T-helper 9 cell (primary cell): ENCODE results near the gene SNRPB.

Experiments
- DNase-seq: peaks from one replicate; pipeline ENCODE4 v3.0.0-alpha.2; 2020

SNRPB gene

DNA sequence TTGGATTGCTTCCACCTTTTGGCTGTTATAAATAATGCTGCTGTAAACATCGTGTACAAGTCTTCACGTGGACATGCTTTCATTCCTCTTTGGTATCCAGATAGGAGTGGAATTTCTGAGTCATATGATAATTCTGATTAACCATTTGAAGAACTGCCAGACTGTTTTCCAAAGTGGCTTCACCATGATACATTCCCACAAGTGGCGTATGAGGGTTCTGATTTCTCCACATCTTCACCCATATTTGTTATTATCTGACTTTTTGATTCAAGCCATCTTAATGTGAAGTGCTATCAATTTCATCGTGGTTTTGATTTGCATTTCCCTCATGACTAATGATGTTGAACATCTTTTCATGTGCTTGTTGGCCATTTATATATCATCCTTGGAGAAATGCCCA lies 2.9 kb upstream of the SNRPB start:
- no peak for DNase-seq

DNA sequence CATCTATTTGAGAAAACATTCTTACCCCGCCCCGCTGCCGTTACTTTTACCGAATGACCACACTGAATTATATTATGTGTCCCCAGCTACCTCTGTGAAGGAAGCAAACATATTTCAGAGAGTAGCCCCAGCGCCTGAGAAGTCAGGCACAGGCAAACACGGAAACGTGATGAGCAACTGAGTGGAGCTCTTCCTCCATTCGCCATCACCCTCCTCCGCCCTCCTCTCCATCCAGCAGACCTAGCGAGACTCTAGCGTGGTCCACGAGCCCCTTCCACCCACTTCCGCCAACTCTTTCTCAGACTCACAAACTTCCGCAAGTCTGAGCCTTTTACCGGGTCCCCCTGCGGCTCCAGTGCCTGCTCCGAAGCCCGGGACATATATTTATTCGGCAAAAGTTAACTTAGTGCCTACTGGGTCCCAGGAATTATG lies 582 bp downstream of the SNRPB start:
- DNase-seq = peak; percentile 42

DNA sequence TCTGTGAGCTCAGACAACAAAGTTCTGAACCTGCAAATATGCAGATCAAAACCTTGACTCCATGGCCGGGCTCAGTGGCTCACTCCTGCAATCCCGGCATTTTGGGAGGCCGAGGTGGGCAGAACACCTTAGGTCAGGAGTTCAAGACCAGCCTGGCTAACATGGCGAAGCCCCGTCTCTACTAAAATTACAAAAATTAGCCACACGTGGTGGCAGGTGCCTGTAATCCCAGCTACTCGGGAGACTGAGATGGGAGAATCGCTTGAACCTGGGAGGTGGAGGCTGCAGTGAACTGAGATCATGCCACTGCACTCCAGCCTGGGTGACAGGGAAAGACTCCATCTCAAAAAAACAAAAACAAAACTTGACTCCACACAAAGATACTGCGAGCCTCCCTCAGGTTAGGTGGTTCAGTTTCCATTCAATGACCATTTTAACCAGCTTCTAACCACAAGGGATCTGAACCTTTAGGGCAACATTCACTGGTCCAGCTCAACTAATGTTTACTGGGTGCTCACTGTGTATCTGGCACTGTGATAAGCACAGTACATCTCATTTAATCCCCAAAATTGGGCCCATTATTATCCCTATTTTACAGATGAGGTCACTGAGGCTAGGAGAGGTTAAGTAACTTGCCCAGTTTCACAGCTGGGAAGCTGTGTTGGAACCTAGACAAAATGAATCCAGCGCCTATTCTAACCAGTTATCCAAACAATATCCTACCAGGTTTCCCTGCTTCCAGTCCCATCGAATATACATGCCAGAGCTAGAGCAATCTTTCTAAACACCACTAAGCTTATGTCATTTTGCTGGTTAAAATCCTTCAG lies 1.8 kb downstream of the SNRPB start:
- no peak for DNase-seq

DNA sequence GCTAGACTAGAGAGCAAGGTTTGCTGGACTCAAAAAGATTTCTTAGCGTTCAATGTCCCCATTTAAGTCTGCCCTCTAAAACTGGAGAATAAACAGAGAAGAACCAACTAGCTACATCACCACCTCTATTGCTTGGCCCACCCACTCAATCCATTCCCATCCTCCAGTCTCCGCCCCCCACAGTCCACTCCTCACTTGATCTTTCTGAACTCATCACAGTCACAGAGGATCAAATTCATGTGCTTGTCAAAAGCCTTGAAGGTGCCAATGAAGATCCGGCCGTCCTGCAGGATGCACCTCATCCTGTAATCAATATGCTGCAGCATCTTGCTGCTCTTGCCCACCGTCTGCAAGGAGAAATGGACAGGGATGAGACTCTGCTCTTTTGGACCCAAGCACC lies 3.2 kb downstream of the SNRPB start:
- DNase-seq = no peak

DNA sequence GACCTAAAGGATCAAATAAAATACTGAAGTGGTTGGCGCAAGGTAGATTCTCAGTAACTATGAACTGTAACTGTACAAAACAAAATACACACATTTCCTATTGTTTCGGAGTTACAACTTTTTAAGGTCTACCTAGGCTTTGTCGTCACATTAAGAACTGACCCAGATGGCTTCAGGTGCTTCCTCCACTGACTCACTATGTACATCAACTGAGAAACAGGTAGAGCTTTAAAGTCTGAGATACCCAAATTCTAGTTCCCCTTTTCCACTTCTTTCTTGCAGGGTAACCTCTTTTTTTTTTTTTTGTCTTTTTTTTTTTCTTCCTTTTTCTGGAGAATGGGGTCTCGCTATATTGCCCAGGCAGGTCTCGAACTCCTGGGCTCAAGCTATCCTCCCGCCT lies 5.5 kb downstream of the SNRPB start:
- DNase-seq = no peak

DNA sequence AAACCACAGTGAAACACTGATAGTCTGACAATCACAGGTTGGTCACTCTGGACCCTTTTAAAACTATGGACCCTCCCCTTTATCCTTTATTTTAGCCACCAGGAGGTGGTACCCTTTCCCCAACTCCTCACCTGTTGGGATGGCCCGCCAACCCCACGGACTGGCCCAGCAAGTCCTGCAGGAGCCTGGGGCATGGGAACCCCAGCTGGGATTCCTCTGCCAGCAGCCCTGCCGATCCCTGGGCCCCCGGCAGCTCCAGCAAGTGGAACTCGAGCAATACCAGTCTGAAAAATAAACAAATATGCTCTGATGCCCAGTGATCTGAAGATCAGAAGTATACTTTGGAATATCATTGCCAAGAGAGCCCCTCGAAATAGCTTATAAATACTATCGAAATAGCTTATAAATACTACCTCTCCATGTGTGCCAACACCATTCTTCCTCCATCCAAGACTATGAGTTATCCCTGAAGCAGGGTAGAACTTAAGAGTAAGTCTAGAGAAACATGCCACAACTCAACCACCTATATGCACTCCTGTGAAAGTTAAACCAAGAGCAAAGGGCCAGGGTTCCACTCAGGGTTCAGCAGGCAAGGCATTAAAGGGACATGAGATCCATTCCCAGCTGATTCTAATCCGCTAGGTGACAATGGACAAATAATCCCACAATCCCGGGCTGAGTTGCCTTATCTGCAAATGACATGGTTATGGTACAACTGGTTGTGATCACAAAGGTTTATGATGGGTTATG lies 6.8 kb downstream of the SNRPB start:
- no peak for DNase-seq

DNA sequence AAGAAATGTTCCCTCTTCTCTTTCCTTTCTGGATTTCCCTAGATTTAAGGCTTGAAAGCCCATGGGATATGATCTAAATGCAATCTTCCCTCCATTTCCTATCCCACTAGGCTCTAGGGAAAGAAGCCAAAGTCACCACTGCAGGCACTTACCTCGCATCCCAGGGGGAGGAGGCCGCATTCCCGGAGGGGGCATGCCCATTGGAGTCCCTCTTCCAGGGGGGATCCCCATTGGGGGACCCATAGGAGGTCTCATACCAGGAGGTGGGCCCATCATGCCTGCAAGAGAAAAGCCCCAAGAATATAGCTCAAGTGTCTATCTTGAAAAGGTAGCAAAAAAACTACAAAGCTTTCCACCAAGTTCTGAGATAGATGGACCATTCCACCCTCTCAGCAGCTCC lies 8.1 kb downstream of the SNRPB start:
- DNase-seq = no peak

DNA sequence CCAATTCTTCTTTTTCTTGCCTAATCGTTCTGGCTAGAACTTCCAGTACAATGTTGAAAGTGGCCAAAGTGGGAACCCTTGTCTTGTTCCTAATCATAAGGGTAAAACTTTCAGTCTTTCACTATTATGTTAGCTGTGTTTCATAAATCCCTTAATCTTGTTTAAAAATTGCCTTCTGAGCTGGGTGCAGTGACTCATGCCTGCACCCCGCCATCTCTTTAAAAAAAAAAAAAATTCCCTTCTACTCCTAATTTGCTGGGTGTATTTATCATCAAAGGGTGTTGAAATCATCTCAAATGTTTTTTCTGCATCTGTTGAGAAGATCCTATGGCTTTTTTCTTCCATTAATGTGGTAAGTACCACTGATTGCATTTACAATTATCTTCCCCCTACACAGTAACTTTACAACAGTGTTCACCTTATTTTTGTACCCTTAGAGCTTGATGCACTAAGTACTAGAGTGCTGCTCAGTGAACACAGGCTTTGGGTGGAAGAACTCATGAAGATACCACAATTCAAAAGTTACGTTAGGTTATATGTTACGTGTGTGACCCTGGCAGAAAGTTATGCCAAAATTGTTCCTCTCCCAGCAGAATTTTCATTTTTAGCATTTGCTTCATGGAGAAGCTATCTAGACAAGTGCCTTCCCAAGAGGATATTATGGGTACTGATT lies 9.7 kb downstream of the SNRPB start:
- DNase-seq = no peak

DNA sequence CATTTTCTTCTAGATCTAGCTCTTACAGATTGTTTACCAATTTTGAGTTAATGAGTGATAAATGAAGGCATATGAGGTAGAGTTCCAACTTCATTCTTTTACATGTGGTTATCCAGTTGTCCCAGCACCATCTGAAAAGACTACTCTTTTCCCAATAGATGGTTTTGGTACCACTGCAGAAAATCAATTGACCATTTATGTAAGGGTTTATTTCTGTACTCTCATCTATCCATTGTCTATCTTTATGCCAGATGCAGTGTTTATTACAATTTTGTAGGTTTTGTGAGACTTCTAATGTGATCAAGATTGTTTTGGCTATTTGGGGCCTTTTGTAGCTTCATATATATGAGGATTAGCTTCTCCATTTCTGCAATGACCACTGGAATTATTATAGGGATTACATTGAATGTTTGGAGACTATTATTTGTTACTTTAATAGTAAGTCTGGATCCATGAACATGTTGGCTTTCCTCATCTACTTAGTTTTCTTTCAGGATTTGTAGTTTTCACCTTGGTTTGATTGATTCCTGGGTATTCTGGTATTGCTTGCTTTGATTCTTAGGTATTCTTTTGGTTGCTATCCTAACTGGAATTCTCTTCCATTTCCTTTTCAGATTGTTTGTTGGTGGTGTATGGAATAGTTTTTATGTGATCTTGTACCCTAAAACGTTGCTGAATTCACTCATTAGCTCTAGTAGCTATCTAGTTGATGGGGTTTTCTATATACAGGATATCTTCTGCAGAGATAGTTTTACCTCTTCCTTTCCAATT lies 10.4 kb downstream of the SNRPB start:
- DNase-seq = no peak

DNA sequence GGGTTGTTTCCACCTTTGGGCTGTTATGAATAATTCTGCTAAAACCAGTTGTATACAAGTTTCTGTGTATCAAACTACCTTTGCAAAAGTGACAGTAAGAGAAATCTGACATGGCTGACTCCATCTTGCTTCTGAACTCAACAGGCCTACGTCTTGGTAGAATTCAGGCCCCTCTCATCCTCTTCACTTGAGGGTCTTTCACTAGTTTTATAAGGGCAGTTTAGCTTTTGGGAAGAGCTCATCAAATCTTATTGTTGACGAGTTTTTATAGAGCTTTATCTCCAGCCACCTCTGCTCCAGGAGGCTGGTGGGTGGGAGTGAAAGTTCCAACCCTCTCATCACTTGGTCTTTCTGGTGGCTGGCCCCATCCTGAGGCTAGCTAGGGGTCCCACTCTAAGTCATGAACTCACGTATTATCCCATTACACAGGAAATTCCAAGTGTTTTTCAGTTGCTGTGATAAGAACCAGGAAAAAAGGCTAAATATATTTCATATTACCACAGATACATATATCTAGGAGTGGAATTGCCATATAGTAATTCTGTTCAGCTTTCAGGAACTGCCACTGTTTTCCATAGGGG lies 11.6 kb downstream of the SNRPB start:
- DNase-seq = no peak

DNA sequence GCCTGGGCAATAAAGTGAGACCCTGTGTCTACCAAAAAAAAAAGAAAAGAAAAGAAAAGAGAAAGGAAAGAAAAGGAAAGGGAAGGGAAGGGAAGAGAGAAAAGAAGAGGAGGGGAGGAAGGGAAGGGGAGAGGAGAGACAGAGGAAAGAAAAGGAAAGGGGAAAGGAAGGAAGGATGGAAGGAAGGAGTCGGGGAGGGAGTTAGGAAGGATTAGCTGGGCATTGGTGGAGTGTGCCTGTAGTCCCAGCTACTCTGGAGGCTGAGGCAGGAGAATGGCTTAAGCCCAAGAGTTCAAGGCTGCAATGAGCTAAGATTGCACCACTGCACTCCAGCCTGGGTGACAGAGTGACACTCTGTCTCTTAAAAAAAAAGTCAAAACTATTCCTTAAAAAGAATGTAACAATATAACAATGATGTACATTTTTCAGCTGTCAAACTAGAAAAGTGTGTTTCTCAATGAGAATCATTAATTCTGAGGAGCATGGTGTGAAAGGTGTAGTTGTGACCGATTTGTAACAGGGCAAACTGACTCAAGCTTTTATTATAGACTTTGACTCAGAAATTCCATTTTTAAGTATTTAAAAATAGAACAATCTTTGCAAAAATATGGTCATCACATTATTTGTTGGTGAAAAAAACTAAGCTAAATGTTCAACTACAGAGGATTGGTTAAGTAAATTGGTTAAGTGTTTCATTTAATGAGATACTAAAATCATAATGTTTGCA lies 14.7 kb downstream of the SNRPB start:
- no peak for DNase-seq

DNA sequence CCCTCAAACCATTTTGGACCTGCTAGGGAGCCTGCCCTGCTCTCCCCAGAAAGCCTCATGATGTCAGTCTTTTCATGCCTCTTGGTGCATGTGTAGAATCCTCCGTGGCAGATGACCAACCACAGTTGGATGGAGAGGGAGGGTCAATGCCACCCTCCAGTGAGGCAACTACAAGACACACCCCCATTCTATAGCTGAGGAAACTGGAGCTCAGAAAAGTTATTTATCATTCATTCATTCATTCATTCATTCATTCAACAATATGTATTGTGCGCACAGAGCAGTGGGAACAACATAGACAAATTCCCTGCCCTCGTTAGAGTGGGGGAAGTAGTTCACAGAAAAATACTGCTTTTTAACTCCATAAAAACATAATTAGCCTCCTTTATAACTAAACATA lies 16.8 kb downstream of the SNRPB start:
- no peak for DNase-seq

DNA sequence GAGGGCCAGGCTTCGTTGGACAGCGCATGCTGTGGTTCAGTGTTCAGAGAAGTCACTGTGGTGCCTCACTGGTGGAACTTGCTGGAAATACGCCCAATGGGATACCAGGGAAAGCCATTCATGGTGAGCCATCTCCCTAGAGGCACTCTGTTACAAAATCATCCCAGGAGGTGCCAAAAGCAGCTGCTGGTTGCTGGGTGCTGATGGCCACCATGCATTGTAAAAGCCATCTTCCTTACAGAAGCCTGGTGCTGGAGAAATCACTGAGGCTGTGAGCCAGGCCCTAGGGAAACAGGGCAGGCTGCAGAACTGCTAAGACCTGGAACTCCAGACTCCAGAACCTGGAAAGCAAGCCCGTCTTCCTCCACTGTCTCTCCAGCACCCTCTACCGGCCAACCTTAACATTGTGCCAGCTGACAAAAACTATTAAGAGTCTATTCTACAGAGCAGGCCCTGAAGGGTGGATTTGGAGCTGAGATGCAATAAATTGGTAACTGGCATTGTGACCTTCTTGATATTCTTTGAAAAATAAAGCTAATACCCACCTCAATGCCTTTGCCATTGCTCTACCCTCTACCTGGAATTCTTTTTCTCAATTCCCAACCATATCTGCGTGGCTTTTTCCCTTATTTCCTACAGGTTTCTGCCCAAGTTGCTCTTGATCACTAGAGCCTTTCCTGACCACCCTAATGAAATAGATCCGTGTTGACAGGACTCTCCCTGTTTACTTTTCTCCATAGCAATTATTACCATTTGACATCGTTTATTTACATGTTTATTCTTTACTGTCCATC lies 18.5 kb downstream of the SNRPB start:
- peak; percentile 61 for DNase-seq

DNA sequence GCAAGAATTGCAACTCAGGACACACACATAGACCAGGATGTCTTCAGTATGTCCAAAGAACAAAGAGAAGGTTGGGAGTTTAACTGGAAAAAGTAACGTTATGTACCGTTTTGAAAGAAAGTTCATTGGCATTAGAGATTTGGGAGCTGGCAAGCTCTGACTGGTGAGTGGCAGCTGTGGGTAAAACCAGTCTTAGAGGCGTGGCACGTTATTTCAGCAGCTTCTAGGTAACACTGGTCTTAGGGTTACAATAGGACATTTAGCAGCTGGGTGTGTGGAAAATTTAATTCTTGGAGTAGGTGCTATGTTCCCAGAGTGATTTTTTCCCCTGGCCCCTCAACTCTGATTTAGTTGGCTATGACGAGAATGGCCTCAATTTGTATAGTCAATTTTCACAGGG lies 19.2 kb downstream of the SNRPB start:
- no peak for DNase-seq

DNA sequence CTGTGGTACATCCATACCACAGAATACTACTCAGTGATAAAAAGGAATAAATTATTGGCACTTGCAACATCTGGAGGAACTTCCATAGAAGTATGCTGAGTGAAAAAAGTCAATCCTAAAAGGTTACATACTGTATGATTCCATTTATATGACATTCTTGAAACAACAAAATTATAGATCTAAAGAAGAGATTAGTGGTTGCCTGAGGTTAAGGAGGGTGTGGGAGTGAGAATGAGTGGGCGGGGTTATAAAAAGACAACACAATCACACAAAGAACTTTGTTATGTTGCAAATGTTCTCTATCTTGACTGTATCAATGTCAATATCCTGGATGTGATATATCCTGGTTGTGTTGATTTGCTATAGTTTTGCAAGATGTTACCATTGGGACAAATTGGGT lies 21.2 kb downstream of the SNRPB start:
- no peak for DNase-seq

DNA sequence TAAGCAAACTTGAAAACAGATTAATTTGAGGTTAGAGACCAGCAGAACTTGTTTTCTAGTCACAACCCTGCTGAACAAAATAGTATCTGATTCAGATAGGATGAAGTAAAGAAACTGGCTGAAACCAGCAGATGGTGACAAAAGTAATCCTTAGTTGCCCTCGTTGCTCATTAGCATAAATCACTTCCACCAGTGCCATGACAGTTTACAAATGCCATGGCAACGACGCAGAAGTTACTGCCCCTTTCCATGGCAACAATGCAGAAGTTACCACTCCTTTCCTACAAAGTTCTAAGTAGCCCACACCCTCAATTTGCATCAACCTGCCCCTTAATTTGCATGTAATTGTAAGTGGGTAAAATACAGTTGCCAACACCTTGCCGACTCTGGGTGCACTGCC lies 23.7 kb downstream of the SNRPB start:
- no peak for DNase-seq

DNA sequence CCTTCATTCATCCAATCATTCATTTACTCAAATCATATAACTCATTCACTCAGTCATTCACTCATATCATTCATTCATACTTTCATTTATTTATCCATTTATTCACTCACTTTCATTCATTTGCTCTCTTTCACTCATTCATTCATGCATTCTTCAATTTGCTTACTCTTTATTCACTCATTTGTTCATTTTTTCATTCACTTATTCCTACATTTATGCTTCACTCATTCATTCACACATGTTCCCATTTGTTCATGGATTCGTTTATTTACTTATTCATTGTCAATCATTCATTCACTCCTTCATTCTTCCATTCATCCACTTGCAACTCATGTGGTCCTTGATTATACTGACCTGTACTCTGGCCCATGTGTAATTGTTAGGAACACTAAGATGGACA lies 39.4 kb downstream of the SNRPB start:
- no peak for DNase-seq

DNA sequence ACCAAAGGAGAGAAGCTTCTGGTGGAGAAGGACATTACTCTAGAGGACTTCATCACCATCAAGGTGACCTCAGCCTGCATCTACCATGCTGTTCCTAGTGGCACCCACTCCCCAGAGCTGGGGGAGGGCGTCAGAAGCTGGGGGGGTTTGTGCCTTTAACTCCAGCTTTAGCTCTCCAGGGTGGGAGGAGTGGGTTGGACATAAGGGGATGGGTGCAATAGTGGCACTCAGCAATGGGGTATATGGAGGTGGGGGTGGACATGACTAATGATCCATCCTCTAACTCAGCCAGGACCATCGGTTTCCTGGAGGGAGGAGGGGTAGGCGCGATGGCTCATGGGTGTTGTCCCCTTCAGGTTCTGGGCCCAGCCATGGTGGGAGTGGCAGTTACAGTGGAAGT lies 40.1 kb downstream of the SNRPB start:
- no peak for DNase-seq

DNA sequence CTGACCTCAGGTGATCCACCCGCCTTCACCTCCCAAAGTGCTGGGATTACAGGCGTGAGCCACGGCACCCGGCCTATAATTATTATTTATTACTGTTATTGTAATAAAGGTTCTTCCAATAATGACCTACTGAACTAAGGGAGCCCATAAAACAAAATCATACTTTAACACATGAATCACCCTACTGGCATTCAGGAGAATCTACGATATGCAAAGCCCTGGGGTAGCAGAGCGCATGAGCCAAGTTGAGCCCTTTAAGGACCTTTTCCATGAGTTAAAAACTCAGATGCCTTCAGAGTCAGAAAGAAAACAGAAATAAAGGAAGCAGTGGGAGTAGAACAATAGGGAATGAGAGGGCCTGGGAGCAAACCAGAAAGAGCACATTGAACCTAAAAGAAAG lies 41.5 kb downstream of the SNRPB start:
- no peak for DNase-seq

DNA sequence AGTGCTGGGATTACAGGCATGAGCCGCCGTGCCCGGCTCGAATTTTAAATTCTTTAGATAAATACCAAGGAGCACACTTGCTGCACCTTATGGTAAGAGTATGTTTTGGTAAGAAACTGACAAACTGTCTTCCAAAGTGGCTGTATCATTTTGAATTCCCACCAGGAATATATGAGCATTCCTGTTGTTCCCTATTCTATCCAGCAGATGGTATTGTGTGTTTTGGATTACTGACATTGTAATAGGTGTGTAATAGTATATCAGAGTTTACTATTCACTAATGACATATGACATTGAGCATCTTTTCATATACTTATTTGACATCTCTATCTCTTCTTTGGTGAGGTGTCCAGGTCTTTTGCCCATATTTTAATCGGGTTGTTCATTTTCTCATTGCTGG lies 49.3 kb downstream of the SNRPB start:
- DNase-seq = no peak

DNA sequence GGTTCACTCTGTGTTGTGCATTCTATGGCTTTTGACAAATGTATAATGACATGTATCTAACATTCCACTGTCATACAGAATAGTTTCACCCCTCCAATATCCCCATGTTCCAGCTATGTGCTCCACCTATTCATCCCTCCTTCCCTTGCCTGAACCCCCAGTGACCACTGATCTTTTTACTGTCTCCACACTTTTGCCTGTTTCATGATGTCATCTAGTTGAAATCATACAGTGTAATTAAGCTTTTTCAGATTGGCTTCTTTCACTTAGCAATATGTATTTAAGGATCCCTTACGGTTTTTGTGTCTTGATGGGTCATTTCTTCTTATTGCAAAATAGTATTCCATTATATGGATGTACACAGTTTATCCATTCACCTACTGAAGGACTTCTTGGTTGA lies 50.1 kb downstream of the SNRPB start:
- no peak for DNase-seq
